Measurements from ENCODE around the gene SPANXC. TPM values are rescaled to one million over a fixed set of nuclear protein-coding genes. Genes with fewer than 3 reads are reported as not detected.

The SPANXC gene
- total and polyA plus RNA-seq, 2 of the 4 experiments (the other 2 are of a cell fraction), result not detected

Other genes starting within 250 kb of the SPANXC start
- not detected in 2 replicates for gene SPANXB1, start 239.9 kb downstream of the SPANXC start, total RNA-seq (2012; rRNA removed)
- gene SPANXB1, start 239.9 kb downstream of the SPANXC start, polyA plus RNA-seq (2012; rRNA removed), result not detected in 2 replicates
- 5.4 and 7.2 TPM in 2 replicates for gene LDOC1, start 65.4 kb downstream of the SPANXC start, total RNA-seq (2012; rRNA removed)
- gene LDOC1, start 65.4 kb downstream of the SPANXC start, polyA plus RNA-seq (2012; rRNA removed), result 52.1 and 60.0 TPM in 2 replicates